RWPE1 (cell line): ENCODE data around the gene KAZN.
"Not testable (repeated sequence)": the region's sequence is repeated elsewhere in the genome, so short reads cannot be mapped to it uniquely, and the experiment has no call there.

ENCODE experiments used
- CTCF ChIA-PET: fragments of 350-600 bp; sonication (Branson Sonifier 250); formaldehyde crosslinking; extraction: SDS; loops from one replicate; lab custom pipeline; 2021; lab: Yijun Ruan, JAX
- POLR2A ChIA-PET: fragments of 400-600 bp; formaldehyde crosslinking; extraction: SDS; loops from one replicate; lab custom pipeline; 2020; ENCODE audit warnings: antibody characterized with exemption; ENCODE audit not compliant: low non-redundant PET; lab: Yijun Ruan, JAX
- DNase-seq: peaks from one replicate; pipeline ENCODE4 v3.0.0; 2012; ENCODE audit warnings: low spot score
- H3K27ac ChIP-seq: fragments of 450-650 bp; 2 replicates; pipeline ENCODE4 v1.5.1; 2017
- CTCF ChIP-seq: fragments of 450-650 bp; conservative IDR thresholded peaks from 2 replicates; pipeline ENCODE4 v1.5.1; 2017; ENCODE audit warnings: low read depth, mild to moderate bottlenecking

KAZN gene

GRCh38 chr1:15034656-15035055, 436.2 kb downstream of the KAZN start:
- H3K27ac ChIP-seq: no peak overlapping the region
- ChIA-PET POLR2A (no interaction called here), CTCF (interaction anchor here (0.6 to 2.0 kb wide), 3 partner anchors 12 to 90 kb away, joined by 3 to 7 read pairs (median 3); no protein-coding TSS in a partner anchor)
- DNase-seq: no peak
- no peak for TF ChIP-seq CTCF

- CTCF ChIA-PET: interaction anchor here (0.6 to 2.0 kb wide), 4 partner anchors 12 to 173 kb away, joined by 3 to 7 read pairs (median 3); no protein-coding TSS in a partner anchor
These were observed 436.8 kb downstream of the KAZN start for GRCh38 chr1:15035236-15035635.

GRCh38 chr1:15036101-15036500, 437.6 kb downstream of the KAZN start:
- ChIA-PET POLR2A (no interaction called here), CTCF (interaction anchor here (0.7 to 2.0 kb wide), 2 partner anchors 11 to 923 kb away, joined by 6 to 7 read pairs; no protein-coding TSS in a partner anchor)
- no peak for TF ChIP-seq CTCF
- H3K27ac ChIP-seq: no peak overlapping the region
- DNase-seq: no peak

More at GRCh38 chr1:15035236-15035635, 436.8 kb downstream of the KAZN start:
- POLR2A ChIA-PET: no interaction called here
- no peak for DNase-seq
- TF ChIP-seq CTCF: no peak
- H3K27ac ChIP-seq: no peak overlapping the region

GRCh38 chr1:15038232-15039016, 439.9 kb downstream of the KAZN start:
- CTCF ChIA-PET: interaction anchor here (0.5 to 1.1 kb wide), 4 partner anchors 11 to 950 kb away, joined by 3 to 4 read pairs (median 4); partner anchors contain the start of gene KAZN
- no peak for TF ChIP-seq CTCF
- DNase-seq: no peak
- POLR2A ChIA-PET: no interaction called here
- no peak overlapping the region for H3K27ac ChIP-seq

GRCh38 chr1:15039017-15039648, 440.6 kb downstream of the KAZN start:
- POLR2A ChIA-PET: no interaction called here
- CTCF ChIA-PET: no interaction called here
- no peak overlapping the region for H3K27ac ChIP-seq
- DNase-seq: no peak
- TF ChIP-seq CTCF: no peak

GRCh38 chr1:15039901-15040300, 441.4 kb downstream of the KAZN start:
- H3K27ac ChIP-seq: no peak overlapping the region
- ChIA-PET POLR2A (no interaction called here), CTCF (no interaction called here)
- TF ChIP-seq CTCF: no peak
- DNase-seq: no peak

GRCh38 chr1:15040685-15041084, 442.2 kb downstream of the KAZN start:
- CTCF ChIA-PET: interaction anchor here (0.6 kb wide), 1 partner anchor 38 kb away, joined by 3 read pairs; no protein-coding TSS in a partner anchor
- H3K27ac ChIP-seq, DNase-seq, POLR2A ChIA-PET: not testable (repeated sequence)
